HTR-8/SVneo (cell line): ENCODE results near the gene STAG3.
"Not testable (repeated sequence)": the region's sequence is repeated elsewhere in the genome, so short reads cannot be mapped to it uniquely, and the experiment has no call there.

ENCODE experiments used
- DNase-seq: peaks from one replicate; pipeline ENCODE4 v3.0.0; 2011; ENCODE audit warnings: low spot score, mixed read lengths; ENCODE audit not compliant: insufficient read length
- FAIRE-seq: peaks from 2 replicates; lab custom pipeline; 2011; peaks lifted over from hg19 to GRCh38; lab: Jason Lieb, UNC

STAG3 gene

DNA sequence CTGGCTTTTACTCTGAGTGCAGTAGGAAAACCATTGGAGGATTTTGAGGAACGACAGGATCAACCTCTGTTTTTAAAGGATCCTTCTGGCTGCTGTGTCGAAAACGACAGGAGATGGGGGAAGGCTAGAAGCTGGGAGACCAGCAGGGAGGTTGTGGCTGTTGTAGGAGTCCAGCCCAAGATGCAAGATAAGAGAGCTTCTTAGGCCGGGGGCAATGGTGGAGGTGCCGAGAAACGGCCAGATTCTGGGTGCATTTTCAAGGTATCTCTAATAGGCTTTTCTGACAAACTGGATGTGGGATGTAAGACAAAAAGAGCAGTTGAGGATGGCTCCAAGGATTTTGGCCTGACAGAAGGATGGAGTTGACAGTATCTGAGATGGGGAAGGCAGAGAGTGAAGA is 31.8 kb downstream of the STAG3 start:
- DNase-seq: no peak
- FAIRE-seq: no peak

DNA sequence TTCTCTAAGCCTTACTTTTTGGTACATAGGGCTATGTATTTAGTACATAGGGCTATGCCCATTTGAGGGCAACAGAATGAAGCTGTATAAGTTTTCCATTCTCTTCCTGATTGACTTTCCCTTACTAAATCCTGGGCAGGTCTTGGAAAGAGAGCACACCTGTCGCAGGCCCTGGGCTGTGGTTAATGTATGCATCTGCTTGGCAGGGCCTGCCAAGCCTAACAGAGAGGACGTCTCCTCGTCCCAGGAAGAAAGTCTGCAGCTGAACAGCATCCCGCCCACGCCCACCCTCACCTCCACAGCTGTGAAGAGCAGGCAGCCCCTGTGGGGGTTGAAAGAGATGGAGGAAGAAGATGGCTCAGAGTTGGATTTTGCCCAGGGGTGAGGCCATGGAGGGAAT is 33.1 kb downstream of the STAG3 start:
- DNase-seq: no peak
- FAIRE-seq: no peak

DNA sequence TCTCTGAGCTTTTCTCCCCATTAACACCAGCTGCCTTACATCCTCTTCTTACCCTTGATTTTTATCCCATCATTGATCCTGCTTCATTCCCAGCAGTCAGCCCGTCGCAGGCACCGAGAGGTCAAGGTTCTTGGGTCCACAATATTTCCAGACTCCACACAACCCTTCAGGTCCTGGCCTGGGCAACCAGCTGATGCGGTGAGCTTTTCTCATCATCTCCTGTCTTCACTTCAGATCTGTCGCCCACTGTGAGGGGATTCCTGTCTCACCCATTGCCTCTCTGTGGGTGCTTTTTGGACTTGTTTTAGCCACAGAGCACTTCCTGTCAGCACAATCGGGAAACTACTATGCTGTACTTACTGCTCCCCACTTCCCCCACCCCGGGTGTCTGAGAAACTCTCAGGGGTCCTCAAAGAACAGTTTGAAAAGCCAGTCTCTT is 33.6 kb downstream of the STAG3 start:
- FAIRE-seq (no peak), DNase-seq (no peak)

DNA sequence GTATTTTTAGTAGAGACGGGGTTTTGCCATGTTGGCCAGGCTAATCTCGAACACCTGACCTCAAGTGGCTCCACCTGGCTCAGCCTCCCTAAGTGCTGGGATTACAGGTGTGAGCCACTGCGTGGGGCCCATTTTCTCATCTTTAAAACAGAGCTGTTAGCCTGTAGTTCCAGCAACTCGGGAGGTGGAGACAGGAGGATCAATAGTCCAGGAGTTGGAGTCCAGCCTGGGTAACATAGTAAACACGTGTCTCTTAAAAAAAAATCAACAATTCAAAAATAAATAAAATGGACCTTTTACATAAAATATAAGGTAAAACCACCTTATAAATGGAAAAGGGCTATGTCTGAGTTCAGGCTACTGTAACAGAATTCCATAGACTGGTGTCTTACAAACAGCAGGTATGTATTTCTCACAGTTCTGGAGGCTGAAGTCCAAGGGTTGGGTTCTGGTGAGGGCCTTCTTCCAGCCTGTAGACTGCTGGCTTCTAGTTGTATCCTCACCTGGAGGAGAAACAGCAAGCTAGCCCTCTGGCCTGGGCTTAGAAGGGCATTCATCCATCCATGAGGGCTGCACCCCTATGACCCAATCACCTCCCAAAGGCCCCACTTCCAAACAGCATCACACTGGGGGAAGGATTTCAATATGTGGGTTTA is 35.0 kb downstream of the STAG3 start:
- FAIRE-seq (no peak), DNase-seq (no peak)

DNA sequence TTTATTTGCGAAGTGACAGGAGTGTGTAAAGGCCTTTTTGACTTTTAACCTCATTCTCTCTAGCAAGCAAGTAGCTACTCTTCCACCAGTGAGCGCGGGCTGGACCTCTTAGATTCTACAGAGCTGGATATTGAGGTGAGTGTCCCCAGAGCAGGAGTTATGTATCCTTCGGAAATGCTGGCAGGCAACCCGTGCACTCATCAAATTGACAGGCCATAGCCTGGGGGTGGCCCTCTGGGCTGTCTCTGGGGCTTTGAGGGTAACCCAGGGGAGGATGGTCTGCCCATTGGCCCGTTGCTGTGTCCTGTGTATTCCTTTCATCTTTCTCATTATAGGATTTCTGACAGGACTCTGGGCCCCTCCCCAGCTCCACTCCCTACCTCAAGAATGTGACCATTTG is 36.0 kb downstream of the STAG3 start:
- FAIRE-seq: no peak
- DNase-seq: no peak

DNA sequence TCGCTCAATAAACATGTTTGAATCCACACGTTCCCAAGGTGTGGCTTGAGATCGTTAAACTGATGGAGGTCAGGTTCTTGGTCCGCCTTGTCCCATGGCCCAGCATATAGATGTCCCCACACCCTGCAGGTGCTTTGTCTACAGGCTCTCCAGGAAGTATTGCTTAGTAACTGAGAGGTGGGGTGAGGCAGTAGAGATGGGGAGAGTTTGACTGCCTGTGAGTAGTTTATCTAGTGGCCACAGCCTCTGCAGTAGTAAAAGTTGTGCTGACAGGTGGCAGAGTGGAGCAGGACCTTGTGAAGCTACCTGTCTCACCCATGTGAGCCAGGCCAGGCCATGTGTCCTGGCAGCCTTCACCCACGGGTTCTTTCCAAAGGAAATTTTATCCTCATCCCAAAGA is 36.6 kb downstream of the STAG3 start:
- FAIRE-seq, DNase-seq: not testable (repeated sequence)

DNA sequence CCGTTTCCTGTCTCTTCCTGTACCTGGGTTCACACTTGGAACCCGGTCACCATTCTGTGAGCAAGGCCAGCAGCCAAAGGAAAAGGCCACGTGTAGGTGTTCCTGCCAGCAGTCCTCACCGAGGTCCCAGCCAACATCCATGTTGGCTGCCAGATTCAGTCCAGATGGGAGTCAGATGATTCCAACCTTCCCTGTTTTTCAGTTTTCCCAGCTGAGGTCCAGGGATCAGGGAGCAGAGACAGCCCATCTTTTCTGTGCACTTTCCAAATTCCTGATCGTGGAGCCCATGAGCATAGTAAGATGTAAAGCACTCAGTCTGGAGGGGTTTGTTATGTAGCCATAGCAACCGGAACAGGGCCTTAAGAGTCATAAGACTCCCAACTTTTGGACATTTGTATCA is 38.2 kb downstream of the STAG3 start:
- no peak for DNase-seq
- FAIRE-seq: no peak

DNA sequence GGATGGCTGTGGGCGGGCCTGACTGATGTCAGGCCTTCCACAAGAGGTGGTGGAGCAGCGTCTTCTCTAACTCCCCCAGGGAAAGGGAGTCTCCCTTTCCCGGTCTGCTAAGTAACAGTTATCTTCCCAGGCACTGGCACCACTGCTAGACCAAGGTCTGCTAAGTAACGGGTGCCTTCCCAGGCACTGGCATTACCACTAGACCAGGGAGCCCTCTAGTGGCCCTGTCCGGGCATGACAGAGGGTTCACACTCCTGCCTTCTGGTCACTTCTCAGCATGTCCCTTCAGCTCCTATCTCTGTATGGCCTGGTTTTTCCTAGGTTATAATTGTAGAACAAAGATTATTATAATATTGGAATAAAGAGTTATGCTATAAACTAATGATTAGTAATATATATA is 40.2 kb downstream of the STAG3 start:
- not testable (repeated sequence) for DNase-seq, FAIRE-seq

DNA sequence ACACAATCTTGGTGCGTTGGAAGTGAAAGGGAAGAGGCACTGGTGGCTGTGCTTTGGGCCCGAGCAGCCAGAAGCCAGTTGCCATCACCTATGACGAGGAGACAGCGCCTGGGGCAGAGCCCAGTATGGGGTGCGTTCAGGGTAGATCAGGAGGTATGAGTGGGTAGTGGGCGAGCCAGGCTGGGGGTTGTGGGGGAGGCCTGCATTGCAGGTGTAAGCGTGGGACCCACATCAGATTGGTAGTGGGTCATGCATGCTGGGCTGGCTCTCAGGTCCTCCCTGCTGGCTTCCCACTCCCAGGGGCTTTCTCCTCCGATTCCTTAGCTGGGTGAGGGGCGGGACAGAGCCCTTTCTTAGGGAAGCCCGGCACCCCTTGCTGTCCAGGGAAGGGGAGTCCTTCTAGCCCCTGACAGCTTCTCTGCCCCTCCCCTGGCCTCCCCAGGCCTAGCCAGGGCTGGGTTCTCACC is 41.6 kb downstream of the STAG3 start:
- DNase-seq: no peak
- FAIRE-seq: no peak

DNA sequence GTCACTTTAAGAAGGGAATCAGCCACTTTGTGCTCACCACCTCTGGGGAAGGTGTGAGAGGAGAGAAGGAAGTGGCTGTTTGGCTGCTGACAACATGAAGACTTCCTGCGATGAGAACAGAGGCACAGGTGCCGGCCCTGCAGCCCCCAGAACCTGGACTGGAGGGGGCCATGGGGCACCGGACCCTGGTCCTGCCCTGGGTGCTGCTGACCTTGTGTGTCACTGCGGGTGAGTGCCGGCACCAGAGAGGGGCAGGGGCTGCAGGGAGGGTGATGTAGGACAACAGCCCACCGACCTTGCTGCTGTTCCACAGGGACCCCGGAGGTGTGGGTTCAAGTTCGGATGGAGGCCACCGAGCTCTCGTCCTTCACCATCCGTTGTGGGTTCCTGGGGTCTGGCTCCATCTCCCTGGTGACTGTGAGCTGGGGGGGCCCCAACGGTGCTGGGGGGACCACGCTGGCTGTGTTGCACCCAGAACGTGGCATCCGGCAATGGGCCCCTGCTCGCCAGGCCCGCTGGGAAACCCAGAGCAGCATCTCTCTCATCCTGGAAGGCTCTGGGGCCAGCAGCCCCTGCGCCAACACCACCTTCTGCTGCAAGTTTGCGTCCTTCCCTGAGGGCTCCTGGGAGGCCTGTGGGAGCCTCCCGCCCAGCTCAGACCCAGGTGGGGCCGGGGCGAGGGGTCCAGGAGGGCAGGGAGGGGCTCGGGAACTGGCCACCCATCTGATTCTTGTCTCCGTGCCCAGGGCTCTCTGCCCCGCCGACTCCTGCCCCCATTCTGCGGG is 42.3 kb downstream of the STAG3 start, which contains the start of gene PVRIG:
Gene PVRIG (plus strand): TSS at position 149 of the 785 bp plus-strand sequence. CDS start 22 bp downstream, at position 171.
- DNase-seq, FAIRE-seq: not testable (repeated sequence)

DNA sequence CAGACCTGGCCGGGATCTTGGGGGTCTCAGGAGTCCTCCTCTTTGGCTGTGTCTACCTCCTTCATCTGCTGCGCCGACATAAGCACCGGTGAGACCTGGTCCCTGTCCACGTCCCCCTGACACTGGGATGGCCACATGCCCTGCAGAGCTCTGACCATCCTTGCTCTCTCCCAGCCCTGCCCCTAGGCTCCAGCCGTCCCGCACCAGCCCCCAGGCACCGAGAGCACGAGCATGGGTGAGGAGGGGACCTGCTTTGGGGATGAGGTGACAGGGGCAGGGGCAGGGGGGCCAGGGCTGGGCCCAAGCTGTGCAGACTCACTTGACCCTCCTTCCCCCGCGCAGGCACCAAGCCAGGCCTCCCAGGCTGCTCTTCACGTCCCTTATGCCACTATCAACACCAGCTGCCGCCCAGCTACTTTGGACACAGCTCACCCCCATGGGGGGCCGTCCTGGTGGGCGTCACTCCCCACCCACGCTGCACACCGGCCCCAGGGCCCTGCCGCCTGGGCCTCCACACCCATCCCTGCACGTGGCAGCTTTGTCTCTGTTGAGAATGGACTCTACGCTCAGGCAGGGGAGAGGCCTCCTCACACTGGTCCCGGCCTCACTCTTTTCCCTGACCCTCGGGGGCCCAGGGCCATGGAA is 43.0 kb downstream of the STAG3 start:
- FAIRE-seq (no peak), DNase-seq (no peak)

DNA sequence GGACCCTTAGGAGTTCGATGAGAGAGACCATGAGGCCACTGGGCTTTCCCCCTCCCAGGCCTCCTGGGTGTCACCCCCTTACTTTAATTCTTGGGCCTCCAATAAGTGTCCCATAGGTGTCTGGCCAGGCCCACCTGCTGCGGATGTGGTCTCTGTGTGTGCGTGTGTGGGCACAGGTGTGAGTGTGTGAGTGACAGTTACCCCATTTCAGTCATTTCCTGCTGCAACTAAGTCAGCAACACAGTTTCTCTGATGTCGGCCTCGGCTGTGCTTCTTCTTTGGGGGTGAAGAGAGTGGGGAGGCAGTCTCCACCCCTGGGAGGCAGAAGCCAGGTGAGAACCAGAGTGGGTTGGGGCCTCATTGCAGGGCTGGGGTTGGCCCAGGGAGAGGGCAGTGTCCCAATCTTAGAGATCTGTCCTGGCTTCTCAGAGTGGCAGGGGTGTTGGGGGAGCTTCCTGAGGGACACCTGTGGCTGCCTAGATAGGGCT is 43.6 kb downstream of the STAG3 start:
- no peak for DNase-seq
- no peak for FAIRE-seq

DNA sequence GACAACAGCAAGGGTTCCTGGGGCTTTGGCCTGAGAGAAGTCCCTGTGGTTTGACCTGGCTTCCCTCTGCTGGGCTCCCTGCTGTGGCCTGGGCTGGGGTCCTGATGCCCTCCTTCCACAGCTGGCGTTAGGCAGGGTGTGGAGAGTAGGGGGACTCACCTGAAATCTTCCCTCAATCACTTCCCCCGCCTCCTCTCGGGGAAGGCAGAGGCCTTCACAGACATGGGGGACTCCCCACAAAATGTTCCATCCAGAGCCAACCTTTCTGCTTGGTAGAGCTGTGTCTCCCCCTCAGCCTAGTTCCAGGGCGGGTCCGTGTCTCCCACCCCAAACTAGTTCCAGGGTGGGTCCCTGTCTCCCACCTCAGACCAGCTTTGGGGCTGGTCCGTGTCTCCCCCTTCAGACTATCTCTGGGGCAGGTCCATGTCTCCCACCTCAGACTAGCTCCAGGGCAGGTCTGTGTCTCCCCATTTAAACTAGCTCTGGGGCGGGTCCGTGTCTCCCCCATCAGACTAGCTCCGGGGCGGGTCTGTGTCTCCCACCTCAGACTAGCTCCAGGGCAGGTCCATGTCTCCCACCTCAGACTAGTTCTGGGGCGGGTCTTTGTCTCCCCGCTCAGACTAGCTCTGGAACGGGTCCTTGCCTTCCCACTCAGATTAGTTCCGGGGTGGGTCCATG is 44.2 kb downstream of the STAG3 start:
- FAIRE-seq: no peak

DNA sequence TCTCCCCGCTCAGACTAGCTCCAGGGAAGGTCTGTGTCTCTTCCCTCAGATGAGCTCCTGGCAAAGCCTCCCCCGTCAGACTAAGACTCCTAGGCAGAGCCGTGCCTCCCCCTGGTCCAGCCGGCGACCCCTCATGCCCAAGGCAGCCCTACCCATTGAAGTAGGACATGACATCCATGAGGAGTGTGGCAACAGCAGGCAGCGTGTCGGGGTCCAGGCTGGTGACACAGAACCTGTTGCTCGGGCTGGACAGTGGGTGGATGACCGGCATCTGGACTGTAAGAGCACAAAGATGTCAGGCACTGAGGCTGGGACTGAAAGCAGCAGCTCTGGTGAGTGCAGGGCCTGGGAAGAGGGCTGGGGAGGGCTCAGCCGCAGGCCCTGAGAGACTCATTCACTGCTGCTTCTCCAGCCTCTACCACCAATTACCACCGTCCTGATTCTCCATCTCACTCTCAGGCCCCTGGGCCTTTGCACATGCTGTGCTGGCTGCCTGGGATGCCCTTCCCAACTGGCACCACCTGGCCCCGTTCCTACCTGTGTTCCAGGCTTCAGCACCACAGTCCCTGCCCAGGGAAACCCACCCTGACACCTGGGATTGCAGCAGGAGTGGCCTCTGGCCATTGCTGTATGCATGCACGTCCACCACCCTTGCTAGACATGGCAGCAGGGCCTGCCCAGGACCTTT is 44.9 kb downstream of the STAG3 start:
- no peak for DNase-seq
- no peak for FAIRE-seq

More for the DNA sequence above, 44.2 kb downstream of the STAG3 start:
- no peak for DNase-seq

DNA sequence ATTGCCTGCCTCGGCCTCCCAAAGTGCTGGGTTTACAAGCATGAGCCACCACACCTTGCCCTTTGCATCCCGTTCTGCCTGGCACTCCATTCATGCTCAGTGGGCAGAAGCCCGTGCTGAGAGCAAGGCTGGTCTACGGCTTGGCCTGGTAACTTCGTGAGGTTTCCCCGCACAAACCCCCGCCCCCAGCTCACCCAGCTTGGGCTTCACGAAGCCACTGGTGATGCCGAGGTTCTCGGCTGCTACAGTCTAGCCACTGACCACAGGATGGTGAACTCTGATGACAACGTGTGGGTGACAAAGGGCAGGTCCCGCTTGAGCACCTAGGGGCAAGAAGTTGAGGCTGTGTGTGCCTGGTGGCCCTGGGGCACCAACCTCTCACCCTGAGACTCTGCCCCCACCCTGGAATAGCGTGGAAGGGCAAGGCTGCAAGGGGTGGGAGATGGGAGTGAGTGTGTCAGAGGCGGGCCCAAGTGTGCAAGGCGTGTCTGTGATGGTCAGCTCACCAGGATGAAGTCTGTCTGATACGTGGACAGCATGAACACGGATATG is 45.7 kb downstream of the STAG3 start:
- not testable (repeated sequence) for DNase-seq, FAIRE-seq

DNA sequence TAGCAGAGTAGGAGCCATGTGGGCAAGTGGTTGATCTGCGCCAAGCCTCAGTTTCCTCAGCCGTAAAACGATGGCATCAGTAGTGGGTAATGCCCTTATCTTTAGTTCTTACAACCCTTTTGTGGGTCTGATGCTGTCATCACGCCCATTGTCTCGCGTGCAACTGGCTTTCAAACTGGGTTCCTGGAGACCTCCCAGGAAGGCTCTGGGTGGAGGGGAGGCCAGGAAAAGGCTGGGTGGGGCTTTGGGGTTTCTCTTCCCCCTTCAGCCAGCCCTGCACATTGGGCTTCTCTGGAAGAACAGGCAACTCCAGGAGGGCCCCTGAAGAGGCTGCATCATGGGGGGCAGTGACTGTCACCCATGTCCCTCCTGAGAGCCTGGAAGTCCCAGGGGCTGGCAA is 47.2 kb downstream of the STAG3 start:
- DNase-seq, FAIRE-seq: not testable (repeated sequence)

DNA sequence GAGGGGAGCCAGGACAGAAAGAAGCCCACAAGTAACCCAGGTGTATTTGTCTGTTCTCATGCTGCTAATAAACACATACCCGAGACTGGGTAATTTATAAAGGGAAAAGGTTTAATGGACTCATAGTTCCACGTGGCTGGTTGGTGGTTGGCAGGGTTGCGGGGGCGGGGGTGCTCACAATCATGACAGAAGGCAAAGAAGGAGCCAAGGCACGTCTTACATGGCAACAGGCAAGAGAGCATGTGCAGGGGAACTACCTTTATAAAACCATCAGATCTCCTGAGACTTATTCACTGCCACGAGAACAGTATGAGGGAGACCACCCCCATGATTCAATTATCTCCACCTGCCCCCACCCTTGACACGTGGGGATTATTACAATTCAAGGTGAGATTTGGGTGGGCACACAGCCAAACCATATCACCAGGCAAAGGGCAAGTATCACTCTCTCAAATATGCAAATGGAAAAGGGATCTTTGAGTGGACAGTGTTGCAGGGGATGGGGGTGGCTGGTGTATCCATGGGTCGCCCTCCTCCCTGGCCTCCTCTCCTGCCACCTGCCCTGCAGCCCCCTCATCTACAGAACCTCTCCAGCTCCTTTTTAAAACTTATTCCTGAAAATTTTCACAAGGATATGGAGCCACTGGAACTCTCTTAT is 57.1 kb downstream of the STAG3 start:
- not testable (repeated sequence) for DNase-seq, FAIRE-seq

DNA sequence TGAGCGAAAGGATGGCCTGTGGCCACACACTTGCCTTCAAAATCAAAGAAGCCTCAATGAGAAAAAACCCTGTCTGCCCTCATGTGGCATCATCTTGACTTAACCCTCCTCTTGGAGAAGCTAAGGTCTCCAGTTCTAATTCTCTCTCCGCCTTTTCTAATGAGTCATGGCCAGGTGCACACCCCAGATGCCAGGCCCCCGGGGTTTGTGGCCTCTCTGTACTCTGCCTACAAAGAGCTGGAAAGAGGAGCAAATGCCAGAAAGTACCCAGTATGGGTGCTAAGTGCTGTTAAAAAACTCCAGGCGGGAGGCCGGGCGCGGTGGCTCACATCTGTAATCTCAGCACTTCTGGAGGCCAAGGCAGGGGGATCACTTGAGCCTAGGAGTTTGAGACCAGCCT is 62.3 kb downstream of the STAG3 start:
- not testable (repeated sequence) for FAIRE-seq, DNase-seq

DNA sequence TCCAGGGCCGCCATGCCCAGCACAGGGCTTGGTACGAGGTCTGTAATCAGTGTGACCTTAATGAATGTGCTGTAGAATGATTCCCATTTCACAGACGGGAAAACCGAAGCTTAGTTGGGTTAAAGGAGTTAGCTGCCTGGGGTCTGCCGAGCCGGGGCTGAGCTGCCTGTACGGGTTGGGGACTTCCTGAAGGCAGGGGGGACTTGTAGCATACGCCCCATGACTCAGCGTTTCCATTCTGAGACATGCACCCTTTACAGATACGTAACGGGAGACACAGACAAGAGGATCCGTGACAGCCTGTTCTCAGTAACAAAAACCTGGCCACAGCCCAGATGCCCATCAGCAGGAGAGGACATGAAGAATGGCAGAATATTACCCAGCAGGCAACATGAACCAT is 65.7 kb downstream of the STAG3 start:
- not testable (repeated sequence) for DNase-seq, FAIRE-seq
